Daoy (cell line): Measurements from ENCODE around the gene CHCHD6. TPM values are rescaled to one million over a fixed set of nuclear protein-coding genes. Genes with fewer than 3 reads are reported as not detected.

ENCODE experiments used
- DNase-seq: peaks from one replicate; pipeline ENCODE4 v3.0.0-alpha.2; 2015; ENCODE audit warnings: low read depth
- total RNA-seq: library from RNA; depleted of rRNA; stranded (reverse); fragments of >200 nt; shearing (Covaris generic); gene quantifications from 2 replicates; pipeline ENCODE4 v1.2.3, GENCODE V29; 2014

The CHCHD6 gene
- total RNA-seq, 1 experiment from 2014 or later = 19.8 TPM

DNA sequence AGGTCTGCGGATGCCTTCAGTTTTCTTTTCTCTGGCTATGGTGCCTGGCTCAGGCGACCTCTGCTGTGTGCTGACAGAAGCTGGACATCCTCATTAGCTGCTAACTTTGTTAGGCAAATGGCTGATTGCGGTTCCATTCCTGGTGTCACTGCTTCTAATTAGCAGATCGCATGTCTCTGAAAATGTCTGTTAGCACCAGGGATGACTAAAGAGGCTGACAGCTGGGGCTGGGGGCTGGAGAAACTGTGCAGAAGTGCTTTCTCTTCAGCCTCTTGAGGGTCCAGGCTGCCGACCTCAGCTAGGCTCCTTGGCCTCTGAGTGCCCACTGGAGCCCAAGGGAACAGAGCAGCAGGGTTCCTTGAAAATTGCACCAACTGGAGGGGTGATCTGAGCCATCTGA lies 39.3 kb downstream of the CHCHD6 start:
- DNase-seq = no peak

DNA sequence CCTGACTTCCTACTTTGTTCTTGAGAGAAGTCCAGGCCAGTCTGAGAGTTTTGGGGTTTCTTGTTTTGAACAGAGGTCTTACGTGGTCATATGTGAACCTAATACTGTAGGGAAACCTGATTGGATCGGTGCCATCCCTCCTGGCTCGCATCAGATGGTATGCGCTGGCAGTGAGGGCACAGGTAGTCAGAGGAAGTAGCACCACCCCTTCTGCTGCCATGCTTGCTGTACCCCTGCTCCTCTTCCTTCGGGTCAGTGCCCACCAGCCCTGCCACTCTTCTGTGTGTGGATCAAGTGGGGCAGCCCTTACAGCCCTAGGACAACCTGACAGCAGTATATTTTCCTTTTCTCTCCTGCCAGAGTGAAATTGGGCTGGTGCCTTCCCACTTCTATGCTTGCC lies 39.7 kb downstream of the CHCHD6 start:
- no peak for DNase-seq

DNA sequence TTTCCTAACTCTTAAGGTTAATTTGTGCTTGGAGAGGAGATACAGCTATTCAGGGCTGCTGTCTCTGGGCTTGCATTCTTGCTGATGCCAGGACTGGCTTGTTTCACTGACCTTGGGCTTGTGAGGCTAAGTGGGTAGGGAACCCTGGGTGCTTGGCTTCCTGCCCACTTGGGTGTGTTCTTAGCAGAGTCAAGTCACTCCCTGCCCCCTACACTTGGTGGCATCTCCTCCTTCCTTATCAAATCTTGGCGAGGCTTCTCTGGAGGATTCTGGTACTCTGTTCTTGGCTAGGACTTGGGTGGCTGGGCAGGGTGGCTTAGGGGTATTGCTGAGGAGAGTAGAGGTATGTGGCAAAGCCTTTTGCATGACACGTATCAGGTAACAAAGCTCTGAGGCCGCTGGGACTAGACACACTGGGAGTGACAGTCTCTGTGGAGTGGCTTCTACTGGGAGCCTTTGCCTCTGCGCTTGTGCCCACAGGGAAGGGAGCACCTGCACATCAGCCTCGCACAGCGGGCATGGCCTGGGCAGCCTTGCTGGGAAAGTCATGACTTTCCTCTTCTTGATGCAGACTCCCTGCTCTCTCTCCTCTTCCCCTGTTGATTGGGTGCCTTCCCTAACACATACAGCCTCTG lies 41.8 kb downstream of the CHCHD6 start:
- DNase-seq = no peak

DNA sequence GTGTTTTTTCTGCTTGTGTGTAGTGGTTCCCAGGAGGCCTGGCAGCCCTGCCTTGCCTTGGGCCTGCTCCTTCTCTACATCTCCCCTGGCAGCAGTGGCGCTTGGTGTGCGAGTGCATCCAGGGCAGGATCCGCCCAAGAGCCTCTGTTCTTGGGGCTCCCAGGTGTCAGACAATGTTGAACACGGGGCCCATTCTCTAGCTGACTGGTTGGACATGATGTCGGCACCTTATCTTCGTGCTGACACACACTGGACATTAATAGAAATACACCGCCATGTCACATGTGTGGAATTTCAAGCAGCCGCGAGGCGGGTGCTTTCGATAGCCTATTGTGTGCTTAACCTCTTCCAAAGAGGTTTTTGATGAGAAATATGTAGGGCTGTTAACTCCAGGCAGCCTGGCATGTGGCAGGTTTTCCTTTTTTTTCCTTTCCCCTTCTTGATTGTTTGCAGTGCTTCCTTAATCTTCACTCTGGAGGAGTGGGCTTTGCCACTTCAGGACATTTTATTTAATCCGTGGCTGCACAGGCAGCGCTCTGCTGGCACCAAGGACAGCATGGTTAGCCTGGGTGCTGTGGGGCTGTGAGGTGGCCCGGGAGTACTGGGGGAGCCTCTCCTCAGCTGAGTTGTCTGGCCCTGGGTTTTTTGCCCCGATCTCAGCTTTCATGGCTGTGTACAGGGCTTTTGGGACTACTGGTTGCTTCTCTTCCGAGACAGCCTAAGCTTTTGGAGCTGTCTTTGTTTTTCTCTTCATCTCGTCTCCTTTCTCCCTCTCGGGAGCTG lies 42.5 kb downstream of the CHCHD6 start:
- DNase-seq = peak; percentile 65

DNA sequence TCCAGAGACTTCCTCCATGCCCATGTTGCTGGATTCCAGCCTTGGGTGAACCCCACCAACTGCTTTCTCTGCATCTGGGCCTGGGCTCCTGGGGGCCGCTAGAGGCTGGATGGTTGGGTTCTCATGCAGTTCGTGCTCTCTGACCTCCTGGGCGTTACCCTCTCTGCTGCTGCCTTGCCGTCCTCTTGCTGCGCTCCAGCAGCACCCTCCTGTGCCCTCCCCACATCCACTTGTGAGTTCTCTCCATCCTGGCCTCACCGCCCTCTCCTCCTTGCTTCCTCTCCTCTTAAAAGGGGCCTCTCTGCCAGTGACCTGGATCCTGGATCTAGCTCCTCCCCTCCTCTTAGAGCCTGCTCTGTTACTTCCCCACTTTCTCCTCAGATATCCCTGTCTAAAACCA lies 43.7 kb downstream of the CHCHD6 start:
- no peak for DNase-seq

DNA sequence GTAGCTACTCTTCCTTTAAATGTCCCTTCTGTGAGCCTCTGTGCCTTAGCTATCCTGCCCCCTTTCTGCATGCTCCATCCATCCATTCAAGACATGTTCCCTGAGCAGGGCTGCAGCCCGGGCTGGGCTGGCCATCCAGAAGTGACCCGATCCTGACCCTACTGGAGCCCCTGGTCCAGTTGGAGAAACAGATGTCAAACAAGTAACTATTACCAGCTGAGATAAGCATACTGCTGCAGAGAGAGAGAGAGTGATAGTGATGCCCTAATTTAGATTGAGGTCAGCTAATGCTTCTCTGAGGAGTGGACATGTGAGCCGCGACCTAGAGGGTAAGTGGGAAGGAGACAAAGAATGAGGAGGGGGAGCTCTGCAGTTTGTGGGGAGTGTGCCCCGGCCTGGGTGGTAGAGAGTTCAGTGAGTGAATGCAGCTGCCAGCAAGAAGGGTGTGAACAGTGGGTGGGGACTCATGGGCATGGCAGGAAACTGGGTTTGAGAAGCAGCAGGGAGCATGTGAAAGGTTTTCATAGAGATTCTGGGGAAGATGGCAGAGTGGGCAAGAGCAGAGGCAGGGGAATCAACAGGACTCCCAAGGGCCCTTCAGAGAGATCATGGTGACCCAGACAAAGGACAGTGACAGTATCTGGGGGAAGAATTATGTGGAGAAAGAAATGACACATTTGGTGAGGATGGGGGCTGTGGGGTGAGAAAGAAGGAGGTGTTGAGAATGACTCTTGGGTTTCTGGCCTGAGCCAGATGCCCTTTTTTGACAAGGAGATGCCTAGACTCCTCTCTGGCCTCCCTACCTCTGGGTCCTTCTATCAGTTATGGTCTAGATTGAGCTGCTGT lies 44.9 kb downstream of the CHCHD6 start:
- DNase-seq = no peak

DNA sequence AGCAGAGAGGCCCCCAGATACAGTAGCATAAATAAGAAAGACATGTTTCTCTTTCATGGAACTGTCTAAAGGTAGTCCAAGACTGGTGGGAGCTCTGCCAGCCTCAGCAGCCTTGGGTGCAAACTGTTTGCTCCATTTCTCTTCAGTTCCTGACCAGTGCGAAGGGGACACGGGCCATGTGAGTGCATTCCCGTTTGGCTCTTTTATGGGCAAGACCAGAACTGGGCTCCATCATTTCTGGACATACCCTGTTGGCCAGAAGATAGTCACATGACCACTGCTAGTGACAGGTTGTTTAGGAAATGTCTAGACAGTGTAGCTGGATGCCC lies 45.5 kb downstream of the CHCHD6 start:
- no peak for DNase-seq

DNA sequence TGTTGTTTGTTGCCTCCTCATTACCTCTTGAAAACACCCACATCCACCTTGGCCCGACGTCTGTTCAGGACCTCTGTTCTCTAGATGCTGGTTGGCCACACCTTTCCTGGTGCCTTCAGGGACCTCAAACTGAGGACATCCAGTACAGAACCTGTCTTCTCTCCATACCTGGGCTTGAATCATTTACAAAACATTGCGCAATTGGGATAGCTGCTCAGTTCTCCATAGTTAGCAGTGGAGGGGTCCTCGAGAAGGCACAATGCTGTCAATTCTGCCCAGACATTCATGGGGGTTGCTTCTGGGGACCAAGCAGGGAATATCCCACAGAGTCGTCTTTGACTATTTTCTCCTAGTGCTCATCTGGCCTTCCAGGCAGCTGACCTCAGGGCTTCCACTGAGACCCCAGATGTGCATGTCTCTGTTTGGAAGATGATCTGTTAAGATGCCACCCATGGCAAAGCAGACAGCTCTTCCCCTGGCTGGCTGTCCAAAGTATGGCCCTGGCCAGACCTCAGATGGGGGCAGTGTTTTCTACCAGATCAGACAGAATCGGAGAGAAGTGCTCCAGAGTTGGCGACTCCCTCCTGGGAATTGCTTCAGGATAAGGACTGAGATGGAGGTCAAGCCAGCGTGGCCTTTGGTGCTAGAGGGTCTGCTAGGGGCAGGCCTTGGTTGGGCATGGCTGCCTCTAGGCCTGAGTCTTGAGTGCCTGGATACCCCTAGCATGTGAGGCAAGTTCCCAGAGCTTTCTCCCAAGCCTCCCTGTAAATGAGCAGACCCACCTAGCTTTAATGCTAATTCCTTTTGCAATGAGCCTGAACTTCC lies 46.1 kb downstream of the CHCHD6 start:
- no peak for DNase-seq

DNA sequence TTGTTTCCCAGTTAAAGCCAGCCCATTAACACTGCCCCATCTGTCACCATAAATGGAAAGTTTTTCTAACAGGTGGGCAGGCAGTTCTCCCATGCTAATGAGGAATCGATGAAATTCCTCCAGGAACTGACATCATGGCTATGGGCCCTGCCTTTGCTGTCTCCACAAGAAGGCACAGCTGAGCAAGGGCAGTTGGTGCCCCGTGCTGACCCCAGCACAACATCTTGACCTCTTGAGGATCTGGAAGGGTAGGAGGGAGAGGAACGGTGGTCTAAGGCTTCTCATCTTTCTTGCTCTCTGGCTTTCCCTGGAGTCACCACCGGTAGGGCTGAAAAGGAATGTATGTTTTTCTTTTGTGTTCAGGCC lies 46.7 kb downstream of the CHCHD6 start:
- DNase-seq = no peak

DNA sequence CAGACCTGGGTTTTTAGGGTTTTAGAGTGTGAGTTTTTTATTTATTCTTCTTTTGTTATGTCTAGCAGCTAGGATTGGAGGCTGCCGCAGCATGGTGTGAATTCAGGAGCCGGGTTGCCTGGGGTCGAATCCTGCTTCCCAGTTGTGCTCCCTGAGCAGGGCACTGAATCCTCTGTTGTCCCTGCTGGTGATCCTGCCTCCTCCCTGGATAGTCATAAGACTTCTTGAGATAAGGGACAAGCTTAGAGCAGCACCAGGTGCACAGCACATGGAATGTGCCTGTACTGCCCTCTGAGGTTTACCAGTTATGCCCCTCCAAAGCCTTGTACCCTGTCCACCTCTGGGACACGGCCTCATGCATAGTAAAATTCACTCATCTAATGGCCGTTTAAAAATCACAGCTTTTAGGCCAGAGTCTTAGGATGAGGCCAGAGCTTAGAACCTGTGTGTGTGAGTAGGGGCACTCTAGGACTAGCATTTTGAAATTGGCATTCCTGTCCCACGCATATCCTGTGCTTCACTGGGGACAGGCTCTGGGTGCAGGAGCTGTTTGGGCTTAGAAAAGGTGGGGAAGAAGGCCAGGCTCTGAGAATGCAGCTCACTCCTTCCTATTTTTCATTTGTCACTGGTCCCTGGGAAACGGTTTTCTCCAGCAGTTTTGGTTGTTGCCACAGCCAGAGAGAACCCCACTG lies 47.7 kb downstream of the CHCHD6 start:
- DNase-seq = no peak

DNA sequence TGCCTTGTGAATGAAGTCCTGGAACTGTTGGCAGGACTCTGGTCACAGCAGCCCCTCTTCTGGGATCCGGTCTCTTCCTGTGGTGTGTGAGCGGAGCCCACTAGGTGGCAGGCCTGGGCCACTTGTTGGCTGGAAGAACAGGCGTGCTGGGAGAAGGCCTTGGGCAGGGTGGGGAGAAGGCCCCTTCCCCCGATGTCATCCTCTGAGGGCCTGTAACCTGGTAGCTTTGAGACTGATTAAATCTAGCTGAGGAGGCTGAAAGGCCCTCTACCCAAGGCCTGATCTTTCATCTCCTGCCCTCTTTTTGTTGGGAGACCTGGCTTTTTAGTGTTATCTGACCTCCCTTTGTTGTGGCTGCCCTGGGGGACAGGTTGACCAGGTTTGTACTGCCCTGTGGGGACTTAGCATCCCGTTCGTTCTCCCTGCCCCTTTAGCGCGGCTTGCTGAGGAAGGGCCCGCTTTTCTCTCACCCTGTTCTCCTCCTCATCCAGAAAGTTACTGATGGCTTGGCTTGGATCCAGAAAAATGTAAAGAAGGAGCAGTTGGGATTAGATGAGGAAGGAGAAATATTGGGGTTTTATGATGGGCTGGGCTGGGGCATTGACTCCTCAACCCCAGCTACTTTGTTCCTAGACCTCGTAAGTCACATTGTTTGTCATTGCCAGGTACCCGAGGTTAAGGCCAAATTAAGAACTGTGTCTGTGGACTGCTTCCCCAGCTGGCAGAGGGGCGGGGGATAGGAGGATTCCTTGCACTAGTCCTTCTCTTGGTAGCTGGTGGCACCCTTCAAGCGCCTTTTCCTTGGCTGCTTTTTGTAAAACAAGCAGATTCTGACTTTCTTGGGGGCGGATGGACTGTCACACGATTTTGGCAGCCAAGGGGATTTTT lies 48.5 kb downstream of the CHCHD6 start:
- DNase-seq = peak; percentile 85

DNA sequence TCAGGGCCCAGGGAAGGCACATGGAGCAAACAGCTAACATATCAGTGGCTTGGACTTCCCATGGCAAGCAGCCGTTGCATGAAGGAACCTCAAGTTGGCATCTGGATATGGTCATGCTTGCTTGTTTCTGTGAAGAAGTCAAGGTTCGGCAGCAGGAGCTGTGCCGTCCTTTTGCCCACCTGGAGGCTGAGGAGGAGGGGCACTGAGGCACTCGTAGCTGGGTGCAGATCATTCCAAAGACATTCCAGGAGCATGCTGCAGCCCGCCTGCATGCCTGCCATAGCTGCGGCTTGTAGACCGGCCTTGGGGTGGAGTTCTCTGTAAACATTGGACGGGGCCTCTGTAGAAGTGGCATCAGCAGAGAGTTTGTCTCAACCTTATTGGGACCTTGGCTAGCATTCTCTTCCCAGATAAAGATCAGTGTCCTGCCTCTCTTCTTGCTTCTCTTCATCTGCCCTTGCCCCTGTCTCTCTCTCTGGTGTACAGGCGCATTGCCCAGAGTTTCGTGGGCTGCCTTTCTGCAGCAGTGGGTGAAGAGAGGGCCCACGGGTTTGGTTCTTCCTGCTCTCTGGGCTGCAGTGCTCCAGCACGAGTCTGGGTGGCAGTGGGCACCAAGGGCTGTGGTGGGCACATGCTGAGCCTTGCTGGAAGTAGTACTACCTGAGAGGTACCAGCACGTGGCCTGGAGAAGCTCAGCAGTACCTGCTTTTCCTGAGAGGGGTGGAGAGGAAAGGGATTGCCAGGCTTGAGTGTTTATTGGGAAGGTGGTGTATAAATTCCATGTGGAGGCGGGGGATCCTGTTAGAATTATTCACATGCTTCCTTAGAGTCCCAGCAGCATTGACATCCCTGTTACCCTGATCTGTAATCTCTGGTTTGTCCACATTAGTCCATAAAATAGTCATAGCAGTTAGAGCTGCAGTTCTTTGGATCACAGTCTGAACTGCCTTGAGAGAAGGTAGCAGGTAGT lies 49.4 kb downstream of the CHCHD6 start:
- DNase-seq = peak; percentile 56

DNA sequence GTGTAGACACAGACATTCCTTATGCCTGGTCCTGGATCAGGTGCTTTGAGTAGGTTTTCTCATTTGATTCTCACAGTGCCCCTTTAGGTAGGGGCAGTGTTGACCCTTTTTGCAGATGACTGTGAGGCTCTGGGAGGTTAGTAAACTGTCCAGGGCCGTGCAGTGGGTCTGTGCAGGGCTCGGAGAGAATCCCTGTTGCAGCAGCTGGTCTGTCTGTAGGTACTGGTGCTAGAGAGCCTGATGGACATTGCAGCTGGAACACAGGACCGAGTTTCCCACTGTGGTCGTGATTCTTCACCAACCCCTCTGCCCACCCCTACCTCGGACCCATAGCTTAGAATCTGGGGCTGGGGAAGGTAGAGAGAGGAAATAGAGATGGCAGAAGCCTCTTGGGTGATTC lies 51.8 kb downstream of the CHCHD6 start:
- no peak for DNase-seq

DNA sequence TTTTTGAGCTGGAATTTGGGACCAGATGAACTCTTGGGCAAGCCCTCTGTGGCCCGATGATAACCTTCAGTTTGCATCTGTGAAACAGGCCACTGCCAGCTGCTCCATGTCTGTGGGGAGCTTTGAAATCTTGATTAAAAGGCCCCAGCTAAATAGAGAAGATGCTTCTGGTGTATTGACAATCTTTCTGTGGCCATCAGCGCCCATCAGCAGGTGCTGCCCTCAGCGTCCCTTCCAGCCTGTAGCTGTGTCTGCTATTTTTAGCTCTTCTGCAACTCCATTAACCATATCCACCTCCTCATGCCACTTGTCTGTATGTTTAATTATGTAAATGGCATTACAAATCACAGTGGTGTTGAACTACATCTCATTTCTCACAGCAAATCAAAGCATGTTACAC lies 54.0 kb downstream of the CHCHD6 start:
- DNase-seq = no peak

DNA sequence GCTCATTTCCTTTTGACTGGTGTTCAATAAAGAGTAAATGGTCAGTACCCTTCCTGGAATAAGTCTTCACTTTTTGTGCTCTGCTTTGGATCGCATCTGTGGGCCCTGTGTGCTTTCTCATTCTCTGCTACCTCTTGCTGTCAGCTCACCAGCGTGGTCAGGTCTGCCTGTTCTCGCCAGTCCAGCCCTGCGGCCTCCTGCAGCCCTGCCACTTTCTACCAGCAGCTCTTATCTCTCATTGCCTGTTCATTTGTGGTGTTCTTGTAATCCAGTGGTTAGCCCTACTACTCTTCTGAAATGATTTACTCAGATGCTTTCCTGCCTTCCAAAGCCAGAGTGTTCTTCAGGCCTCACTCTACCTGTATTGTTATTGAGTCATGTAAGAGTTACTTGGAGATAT lies 54.8 kb downstream of the CHCHD6 start:
- DNase-seq = no peak

DNA sequence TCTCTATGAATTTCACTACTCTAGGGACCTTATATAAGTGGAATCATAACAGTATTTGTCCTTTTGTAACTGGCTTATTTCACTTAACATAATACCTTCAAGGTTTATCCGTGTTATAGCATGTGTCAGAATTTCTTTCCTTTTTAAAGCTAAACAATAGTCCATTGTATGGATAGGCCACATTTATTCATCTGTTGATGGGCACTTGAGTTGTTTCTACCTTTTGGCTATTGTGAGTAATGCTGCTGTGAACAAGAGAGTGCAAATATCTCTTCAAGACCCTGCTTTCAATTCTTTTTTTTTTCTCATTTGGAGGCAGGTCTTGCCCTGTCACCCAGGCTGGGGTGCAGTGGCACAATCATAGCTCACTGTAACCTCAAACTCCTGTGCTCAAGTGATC lies 56.5 kb downstream of the CHCHD6 start:
- DNase-seq = no peak

DNA sequence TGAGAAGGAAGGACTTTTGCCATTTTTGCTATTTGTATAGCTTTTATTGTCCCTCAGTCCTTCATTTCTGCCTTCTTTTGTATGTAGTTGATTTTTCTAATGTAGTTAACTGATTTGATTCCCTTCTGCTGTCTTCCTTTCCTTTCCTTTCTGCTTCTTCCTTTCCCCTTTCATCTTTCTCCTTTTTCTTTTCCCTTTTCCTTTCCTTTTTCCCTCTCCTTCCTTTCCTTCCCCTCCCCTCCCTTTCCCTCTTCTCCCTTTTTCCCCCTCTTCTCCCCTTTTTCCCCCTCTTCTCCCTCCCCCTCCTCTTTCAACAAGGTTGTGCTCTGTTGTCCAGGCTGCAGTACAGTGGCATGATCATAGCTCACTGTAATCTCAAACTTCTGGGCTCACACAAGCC lies 59.0 kb downstream of the CHCHD6 start:
- no peak for DNase-seq

DNA sequence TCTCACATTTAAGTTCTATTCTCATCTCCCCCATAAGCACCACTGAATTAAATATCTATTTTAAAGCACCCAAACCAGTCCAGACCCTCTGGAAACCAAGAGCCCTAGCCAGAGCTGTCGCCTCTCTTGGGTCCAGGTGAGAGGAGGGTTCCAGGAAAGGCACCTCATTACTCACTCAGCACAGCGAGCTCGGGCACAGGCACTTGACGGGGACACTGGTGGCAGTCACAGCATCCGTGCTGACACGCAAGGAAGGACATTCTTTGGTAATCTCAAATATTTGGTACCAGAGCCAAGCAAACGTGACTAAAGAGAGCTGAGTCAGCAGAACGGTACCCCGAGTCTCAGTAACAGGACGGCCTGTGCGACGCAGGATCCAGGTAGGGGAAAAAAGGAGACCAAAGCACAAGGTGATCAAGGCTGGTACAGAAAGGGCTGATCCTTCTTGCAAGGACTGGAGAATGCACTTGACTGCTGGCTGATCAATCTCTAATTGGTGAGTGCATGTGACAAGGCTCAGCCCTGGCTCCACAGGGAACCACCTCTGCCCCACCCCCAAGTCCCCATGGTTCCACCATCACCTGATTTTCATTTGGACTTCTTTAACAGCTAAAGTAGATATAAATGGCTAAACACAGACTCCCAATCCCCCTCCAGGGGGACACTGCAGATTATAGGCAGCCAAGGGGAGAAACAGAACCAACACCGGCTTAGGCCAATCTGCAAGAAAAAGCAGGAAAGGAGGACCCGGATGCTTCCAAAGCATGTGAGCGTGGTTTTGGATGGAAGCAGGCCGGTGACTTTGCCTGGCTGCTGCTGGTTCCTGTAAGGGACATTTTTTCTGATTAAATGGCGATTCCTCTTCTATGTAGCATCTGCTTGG lies 61.4 kb downstream of the CHCHD6 start:
- DNase-seq = no peak
